CD14-positive monocyte (primary cell): ENCODE results near the gene MACROD2. TPM values are rescaled to one million over a fixed set of nuclear protein-coding genes. Genes with fewer than 3 reads are reported as not detected.

Experiments used
- DNase-seq, 3 donors: peaks; one replicate each; pipeline ENCODE4 v3.0.0-alpha.2; 2011 to 2022
- H2AFZ ChIP-seq: 2 replicates; pipeline ENCODE4 v1.6.0; 2012; ENCODE audit warnings: mild to moderate bottlenecking, low read depth, low read length, inconsistent platforms; ENCODE audit not compliant: insufficient read depth, poor library complexity, severe bottlenecking
- H3K27ac ChIP-seq, 2 donors: 1 replicate in 1 of 2; 2 replicates in 1 of 2; pipeline ENCODE4 v1.5.1; 2012 to 2013; ENCODE audit warnings: low read length in 2 of 2, control low read depth in 1 of 2, inconsistent platforms in 1 of 2, low read depth in 1 of 2, mild to moderate bottlenecking in 1 of 2
- H3K27me3 ChIP-seq, 2 donors: one replicate each; pipeline versions ENCODE4 v1.6.0 to v1.6.1; 2011 to 2013; ENCODE audit warnings: low read length in 2 of 2; ENCODE audit not compliant: control insufficient read depth in 2 of 2, insufficient read depth in 2 of 2
- H3K36me3 ChIP-seq, 2 donors: replicated peaks in 1 of 2; 1 replicate in 1 of 2; 2 replicates in 1 of 2; pipeline versions ENCODE4 v1.5.1 to v1.6.1; 2012 to 2013; ENCODE audit warnings: low read length in 2 of 2, control low read depth in 1 of 2, inconsistent platforms in 1 of 2, mild to moderate bottlenecking in 1 of 2; ENCODE audit not compliant: insufficient read depth in 2 of 2, control insufficient read depth in 1 of 2
- H3K4me1 ChIP-seq, 2 donors: 1 replicate in 1 of 2; 2 replicates in 1 of 2; pipeline versions ENCODE4 v1.5.1 to v1.6.1; 2012 to 2013; ENCODE audit warnings: low read length in 2 of 2, control low read depth in 1 of 2, inconsistent platforms in 1 of 2, mild to moderate bottlenecking in 1 of 2, moderate library complexity in 1 of 2; ENCODE audit not compliant: insufficient read depth in 2 of 2, control insufficient read depth in 1 of 2
- H3K4me2 ChIP-seq: replicated peaks from 2 replicates; pipeline ENCODE3; 2012; ENCODE audit warnings: low read length, moderate library complexity, mild to moderate bottlenecking; ENCODE audit not compliant: poor library complexity, severe bottlenecking; ENCODE audit errors: extremely low read depth
- H3K4me3 ChIP-seq, 3 experiments: fragments of 200-600 bp in 1 of 3; sonication (generic) in 1 of 3; replicated peaks in 1 of 3; 1 replicate in 2 of 3; 2 replicates in 1 of 3; pipeline ENCODE4 v1.5.1; 2011 to 2013; ENCODE audit warnings: low read length in 3 of 3, mild to moderate bottlenecking in 3 of 3, control low read depth in 2 of 3, low read depth in 2 of 3, inconsistent platforms in 1 of 3, moderate library complexity in 1 of 3
- H3K79me2 ChIP-seq: 2 replicates; pipeline ENCODE4 v1.6.0; 2012; ENCODE audit warnings: mild to moderate bottlenecking, control low read depth, inconsistent platforms, low read length, moderate library complexity; ENCODE audit not compliant: insufficient read depth
- H3K9ac ChIP-seq: 2 replicates; pipeline ENCODE4 v1.6.0; 2017; ENCODE audit warnings: low read length, mild to moderate bottlenecking; ENCODE audit not compliant: insufficient read depth, poor library complexity, severe bottlenecking
- H3K9me3 ChIP-seq, 2 donors: replicated peaks in 1 of 2; 1 replicate in 1 of 2; 2 replicates in 1 of 2; pipeline versions ENCODE4 v1.5.1 to v1.6.1; 2012 to 2013; ENCODE audit warnings: low read length in 2 of 2, control low read depth in 1 of 2; ENCODE audit not compliant: control insufficient read depth in 1 of 2, insufficient read depth in 1 of 2
- H4K20me1 ChIP-seq: 2 replicates; pipeline ENCODE4 v1.6.0; 2012; ENCODE audit warnings: mild to moderate bottlenecking, low read length, control low read depth, moderate library complexity; ENCODE audit not compliant: insufficient read depth
- H3K27ac Mint-ChIP-seq, 7 donors: one replicate each; pipeline ENCODE4 v1.8.0; 2020; ENCODE audit warnings: mild to moderate bottlenecking in 7 of 7, mixed read lengths in 7 of 7, moderate library complexity in 6 of 7, inconsistent platforms in 2 of 7
- H3K27me3 Mint-ChIP-seq, 3 donors: one replicate each; pipeline ENCODE4 v1.8.0; 2021 to 2022; ENCODE audit warnings: low read depth in 3 of 3, mild to moderate bottlenecking in 3 of 3, mixed read lengths in 3 of 3, moderate library complexity in 3 of 3, inconsistent platforms in 1 of 3
- H3K36me3 Mint-ChIP-seq, 2 donors: one replicate each; pipeline ENCODE4 v1.8.0; 2020; ENCODE audit warnings: mixed read lengths in 2 of 2, inconsistent platforms in 1 of 2, mild to moderate bottlenecking in 1 of 2
- H3K4me1 Mint-ChIP-seq: one replicate; pipeline ENCODE4 v1.8.0; 2020; ENCODE audit warnings: mild to moderate bottlenecking, mixed read lengths
- H3K4me3 Mint-ChIP-seq, 2 donors: one replicate each; pipeline ENCODE4 v1.8.0; 2020; ENCODE audit warnings: mild to moderate bottlenecking in 2 of 2, mixed read lengths in 2 of 2, moderate library complexity in 1 of 2
- H3K9me3 Mint-ChIP-seq, 7 donors: one replicate each; pipeline ENCODE4 v1.8.0; 2020 to 2022; ENCODE audit warnings: mixed read lengths in 7 of 7, mild to moderate bottlenecking in 6 of 7, moderate library complexity in 6 of 7, inconsistent platforms in 2 of 7
- CTCF ChIP-seq: fragments of 200-600 bp; IDR thresholded peaks from one replicate; pipeline ENCODE4 v1.8.0; 2022; ENCODE audit warnings: antibody characterized with exemption, mild to moderate bottlenecking
- WGBS: methylation state at CpG from one replicate; pipeline ENCODE4 v1.1.5; 2013; ENCODE audit warnings: missing lambda C conversion rate; ENCODE audit not compliant: insufficient coverage; 5-methylcytosine and 5-hydroxymethylcytosine counted together
- intact Hi-C, 2 donors: fragments of 100-400 bp; cut with micrococcal nuclease; formaldehyde crosslinking; loops; one replicate each; pipeline versions ENCODE4 v1.15.0 to v1.15.1; 2023
- polyA plus RNA-seq, 3 donors: library from polyadenylated mRNA; depleted of rRNA in 1 of 3; unstranded in 2 of 3; stranded (reverse) in 1 of 3; fragments of 300-500 nt in 2 of 3; fragments of >200 nt in 1 of 3; fragmentation: Illumina TruSeq in 2 of 3; gene quantifications; 1 replicate in 2 of 3; 2 replicates in 1 of 3; pipeline ENCODE4 v1.2.3, GENCODE V29; 2012 to 2021

The MACROD2 gene
- polyA plus RNA-seq, 3 donors = 0.23 TPM; not detected in 2

DNA sequence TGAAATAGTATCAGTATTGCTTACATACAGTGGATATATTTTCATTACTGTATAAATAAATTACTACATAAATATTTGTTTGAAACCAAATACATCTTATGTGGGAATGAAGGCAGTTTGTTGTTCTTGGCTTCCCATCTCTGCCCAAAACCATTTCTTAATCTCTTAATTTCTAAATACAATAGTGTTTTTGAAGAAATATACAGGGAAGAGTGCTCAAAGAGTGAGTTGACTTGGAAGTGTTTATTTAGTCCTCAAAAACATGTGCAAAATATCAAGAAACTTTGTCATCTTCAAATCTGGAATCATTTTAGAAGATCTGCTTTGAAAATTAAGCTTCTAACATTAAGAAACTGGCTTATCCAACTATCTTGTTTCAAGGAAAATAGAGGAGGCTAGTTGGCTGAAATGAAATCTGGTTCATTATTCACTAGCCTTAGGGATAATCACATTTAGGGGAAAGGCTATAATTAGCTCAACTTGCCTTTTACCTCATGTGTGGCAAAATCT is 601.9 kb downstream of the MACROD2 start:
- no peaks in the 10 kb centered on the region for H3K4me1 ChIP-seq
- peaks cover 2 to 9% (median 5%) of the 10 kb centered on the region in 7 donors for H3K9me3 Mint-ChIP-seq
- no peak overlapping the region for H3K27ac Mint-ChIP-seq

DNA sequence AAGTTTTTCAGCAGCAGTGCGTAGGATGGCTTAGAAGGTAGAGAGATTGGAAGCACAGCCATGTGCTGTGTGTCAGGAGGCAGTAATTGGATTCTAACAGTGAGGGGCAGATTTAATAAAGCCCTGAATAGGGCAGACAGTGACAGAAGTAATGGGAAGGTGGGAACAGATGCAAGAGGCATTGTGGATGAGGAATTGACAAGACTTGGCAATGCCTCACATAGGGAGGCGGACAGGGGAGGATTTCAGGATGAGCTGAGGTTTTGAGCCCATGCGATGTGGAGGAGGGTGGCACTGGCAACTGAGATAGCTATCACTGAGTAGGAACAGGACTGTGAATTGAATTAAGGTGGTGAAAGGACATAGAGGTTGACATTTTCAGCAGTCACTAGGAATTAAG is 604.3 kb downstream of the MACROD2 start:
- Histone ChIP-seq H3K4me2 (no peak overlapping the region), H3K36me3 (no peaks in the 10 kb centered on the region), H3K79me2 (no peaks in the 10 kb centered on the region), H2AFZ (no peak overlapping the region), H3K27ac (no peak overlapping the region), H3K4me1 (no peaks in the 10 kb centered on the region), H3K9ac (no peak overlapping the region), H3K9me3 (peaks cover 3 to 5% of the 10 kb centered on the region in 2 donors), H4K20me1 (no peaks in the 10 kb centered on the region), H3K4me3 (no peak overlapping the region), H3K27me3 (no peaks in the 10 kb centered on the region)
- DNase-seq = no peak
- Mint-ChIP-seq H3K4me3 (no peak overlapping the region), H3K27ac (no peak overlapping the region), H3K27me3 (no peaks in the 10 kb centered on the region), H3K9me3 (peaks cover 0 to 8% (median 5%) of the 10 kb centered on the region in 7 donors), H3K36me3 (no peaks in the 10 kb centered on the region), H3K4me1 (no peaks in the 10 kb centered on the region)
- no peak for TF ChIP-seq CTCF
- intact Hi-C loops = no loop called here
- WGBS = 97% methylated on average over 3 of the region's 3 CpGs

More for the DNA sequence above, 601.9 kb downstream of the MACROD2 start:
- Mint-ChIP-seq H3K4me3 (no peak overlapping the region), H3K4me1 (no peaks in the 10 kb centered on the region), H3K27me3 (no peaks in the 10 kb centered on the region), H3K36me3 (no peaks in the 10 kb centered on the region)
- TF ChIP-seq CTCF = no peak
- H3K36me3 ChIP-seq = no peaks in the 10 kb centered on the region
- no peak overlapping the region for H3K27ac ChIP-seq
- H2AFZ ChIP-seq = no peak overlapping the region
- DNase-seq = no peak
- H3K9me3 ChIP-seq = peaks cover 3 to 5% of the 10 kb centered on the region in 2 donors
- intact Hi-C loops = no loop called here
- no peak overlapping the region for H3K4me2 ChIP-seq
- H3K4me3 ChIP-seq = no peak overlapping the region
- H3K79me2 ChIP-seq = no peaks in the 10 kb centered on the region
- no peak overlapping the region for H3K9ac ChIP-seq
- H3K27me3 ChIP-seq = no peaks in the 10 kb centered on the region
- no peaks in the 10 kb centered on the region for H4K20me1 ChIP-seq
